Endothelial cell of umbilical vein (primary cell): ENCODE data around the gene TCF7. TPM values are rescaled to one million over a fixed set of nuclear protein-coding genes. Genes with fewer than 3 reads are reported as not detected.
A peak's percentile ranks its signal among the peaks of the same experiment; 100 is the strongest.

Source experiments
- BruUV-seq: library from RNA; stranded (reverse); fragments of 400-500 nt; replicated peaks from 2 replicates; lab custom pipeline; 2021; lab: Mats Ljungman, UMichigan
- CTCF ChIA-PET: fragments of 300-600, 350-600 bp; sonication (Branson Sonifier 250); formaldehyde crosslinking; loops from one replicate; lab custom pipeline; 2021; ENCODE audit warnings: antibody characterized with exemption, inconsistent platforms; lab: Charles Lee
- POLR2A ChIA-PET: fragments of 300-600, 350-600 bp; sonication (Branson Sonifier 250); formaldehyde crosslinking; loops from one replicate; lab custom pipeline; 2021; ENCODE audit warnings: antibody characterized with exemption, inconsistent platforms; lab: Charles Lee
- DNase-seq: peaks from one replicate; pipeline ENCODE4 v3.0.0-alpha.2; 2011; ENCODE audit warnings: low read depth, low spot score
- FAIRE-seq: peaks from 2 replicates; lab custom pipeline; 2011; peaks lifted over from hg19 to GRCh38; lab: Jason Lieb, UNC
- H2AFZ ChIP-seq: 2 replicates; pipeline ENCODE4 v1.6.0; 2012; ENCODE audit warnings: low read depth, low read length, control low read depth, inconsistent platforms
- H3K27ac ChIP-seq: 2 replicates; pipeline ENCODE4 v1.5.1; 2011; ENCODE audit warnings: low read depth, mild to moderate bottlenecking, control low read depth, low read length, moderate library complexity; ENCODE audit not compliant: insufficient read depth
- H3K27me3 ChIP-seq, 2 experiments: 2 replicates each; pipeline versions ENCODE4 v1.6.0 to v1.6.1; 2011; ENCODE audit warnings: low read length in 2 of 2, mixed read lengths in 1 of 2; ENCODE audit not compliant: control insufficient read depth in 2 of 2, insufficient read depth in 2 of 2
- H3K36me3 ChIP-seq, 2 experiments: 2 replicates in 1 of 2; 3 replicates in 1 of 2; pipeline ENCODE4 v1.5.1; 2011; ENCODE audit warnings: low read length in 2 of 2, mild to moderate bottlenecking in 1 of 2, moderate library complexity in 1 of 2; ENCODE audit not compliant: control insufficient read depth in 2 of 2, insufficient read depth in 2 of 2; ENCODE audit errors: extremely low read depth in 1 of 2
- H3K4me1 ChIP-seq: 3 replicates; pipeline ENCODE4 v1.5.1; 2011; ENCODE audit warnings: mild to moderate bottlenecking, low read length; ENCODE audit not compliant: control insufficient read depth, insufficient read depth; ENCODE audit errors: extremely low read depth
- H3K4me2 ChIP-seq: 2 replicates; pipeline ENCODE4 v1.6.1; 2011; ENCODE audit warnings: low read length, control low read depth, mixed read lengths; ENCODE audit not compliant: insufficient read depth
- H3K4me3 ChIP-seq, 3 experiments: fragments of 200-600 bp in 1 of 3; sonication (generic), shearing (Covaris generic) in 1 of 3; replicated peaks in 1 of 3; 2 replicates each; pipeline ENCODE4 v1.5.1; 2011 to 2016; ENCODE audit warnings: control low read depth in 3 of 3, low read length in 3 of 3, mild to moderate bottlenecking in 2 of 3, inconsistent platforms in 1 of 3, low read depth in 1 of 3, moderate library complexity in 1 of 3; ENCODE audit not compliant: insufficient read depth in 1 of 3
- H3K79me2 ChIP-seq: 2 replicates; pipeline ENCODE4 v1.6.0; 2012; ENCODE audit warnings: low read length, inconsistent platforms; ENCODE audit not compliant: control insufficient read depth, insufficient read depth
- H3K9ac ChIP-seq: replicated peaks from 2 replicates; pipeline ENCODE3; 2011; ENCODE audit warnings: low read length, control low read depth; ENCODE audit not compliant: insufficient read depth; ENCODE audit errors: extremely low read depth
- H3K9me1 ChIP-seq: replicated peaks from 3 replicates; pipeline ENCODE4 v1.6.0; 2011; ENCODE audit warnings: mild to moderate bottlenecking, low read length; ENCODE audit not compliant: control insufficient read depth, insufficient read depth; ENCODE audit errors: extremely low read depth
- H3K9me3 ChIP-seq: replicated peaks from 2 replicates; pipeline ENCODE4 v1.5.1; 2012; ENCODE audit warnings: low read length, inconsistent platforms; ENCODE audit not compliant: control insufficient read depth, insufficient read depth
- H4K20me1 ChIP-seq: replicated peaks from 2 replicates; pipeline ENCODE3; 2011; ENCODE audit warnings: mild to moderate bottlenecking, low read length; ENCODE audit not compliant: control insufficient read depth, insufficient read depth; ENCODE audit errors: extremely low read depth
- CTCF ChIP-seq, 2 donors: IDR thresholded peaks; 1 replicate in 1 of 2; 2 replicates in 1 of 2; pipeline ENCODE4 v1.5.1; 2011; ENCODE audit warnings: low read length in 2 of 2, mild to moderate bottlenecking in 2 of 2, moderate library complexity in 2 of 2, control low read depth in 1 of 2, inconsistent platforms in 1 of 2, low read depth in 1 of 2; ENCODE audit not compliant: insufficient read depth in 1 of 2; ENCODE audit errors: extremely low read depth in 1 of 2
- EZH2 ChIP-seq: IDR thresholded peaks from 2 replicates; pipeline ENCODE4 v1.6.1; 2012; ENCODE audit warnings: borderline replicate concordance, low read depth, mild to moderate bottlenecking, moderate library complexity, low read length, inconsistent platforms; ENCODE audit not compliant: severe bottlenecking
- FOS ChIP-seq: IDR thresholded peaks from 2 replicates; pipeline ENCODE4 v1.6.1; 2011; ENCODE audit warnings: mild to moderate bottlenecking, low read length, moderate library complexity, borderline replicate concordance; ENCODE audit not compliant: insufficient read depth
- GATA2 ChIP-seq: IDR thresholded peaks from 2 replicates; pipeline ENCODE4 v1.7.0; 2011; ENCODE audit warnings: low read depth, mild to moderate bottlenecking, moderate library complexity, mixed read lengths, low read length; ENCODE audit not compliant: insufficient read length, insufficient read depth
- JUN ChIP-seq: IDR thresholded peaks from 2 replicates; pipeline ENCODE4 v1.6.1; 2011; ENCODE audit warnings: borderline replicate concordance, low read depth; ENCODE audit not compliant: insufficient read length, insufficient read depth
- MAX ChIP-seq: IDR thresholded peaks from 2 replicates; pipeline ENCODE4 v1.6.1; 2011; ENCODE audit not compliant: insufficient read depth, insufficient read length
- MYC ChIP-seq: IDR thresholded peaks from one replicate; pipeline ENCODE4 v1.6.1; 2011; ENCODE audit warnings: mild to moderate bottlenecking, low read depth, low read length
- POLR2A ChIP-seq: IDR thresholded peaks from 2 replicates; pipeline ENCODE4 v1.6.1; 2012; ENCODE audit warnings: low read depth, mild to moderate bottlenecking, control low read depth, low read length
- POLR2AphosphoS5 ChIP-seq: IDR thresholded peaks from 2 replicates; pipeline ENCODE4 v1.6.1; 2012; ENCODE audit warnings: low read depth, mild to moderate bottlenecking, control low read depth, low read length, moderate library complexity; ENCODE audit not compliant: insufficient read depth
- dilution Hi-C: fragments of 300-500 bp; cut with MboI; formaldehyde crosslinking; loops from one replicate; pipeline ENCODE4 v1.15.0; 2019; ENCODE audit warnings: low sequenced_read_pairs; ENCODE audit not compliant: extremely low pct_ligation_motif_present
- intact Hi-C: fragments of 100-400 bp; cut with micrococcal nuclease; formaldehyde crosslinking; loops from one replicate; pipeline ENCODE4 v1.10.0; 2022
- polyA plus RNA-seq, 4 experiments: library from polyadenylated mRNA; depleted of rRNA in 3 of 4; stranded (reverse) in 3 of 4; unstranded in 1 of 4; fragments of >200 nt; gene quantifications; 2 replicates each; pipeline versions ENCODE4 v1.2.1 to v1.2.3, GENCODE V29; 2011 to 2012; ENCODE audit warnings: missing spikeins in 1 of 4
- total RNA-seq: library from RNA; stranded (reverse); gene quantifications from 2 replicates; pipeline ENCODE4 v1.2.3, GENCODE V29; 2021

Gene TCF7
- total and polyA plus RNA-seq, 2 donors (not counting 3 experiments of a cell fraction or from before 2014, with no cell fraction given), result 1.8 to 2.5 TPM

- DNase-seq, result peak; percentile 51
- H4K20me1 ChIP-seq, result no peaks in the 10 kb centered on the region
- CTCF ChIA-PET, result interaction anchor here (1.1 to 5.6 kb wide), 4 partner anchors 9 to 86 kb away, joined by 3 to 50 read pairs (median 17); no protein-coding TSS in a partner anchor
- intact Hi-C loops (no loop called here), dilution Hi-C loops (no loop called here)
- POLR2A ChIA-PET, result no interaction called here
- peaks cover 9% of the 10 kb centered on the region for H3K4me1 ChIP-seq
- no peak overlapping the region for H3K4me2 ChIP-seq
- no peak overlapping the region for H3K9ac ChIP-seq
- no peaks in the 10 kb centered on the region for H3K9me3 ChIP-seq
- no peak overlapping the region for H2AFZ ChIP-seq
- no peak overlapping the region for H3K27ac ChIP-seq
- H3K9me1 ChIP-seq, result no peaks in the 10 kb centered on the region
- no peak for TF ChIP-seq POLR2AphosphoS5
- TF ChIP-seq GATA2, result no peak
- no peak for TF ChIP-seq MAX
- no peak for TF ChIP-seq FOS
- TF ChIP-seq JUN, result no peak
- no peak for TF ChIP-seq EZH2
- no peak for TF ChIP-seq MYC
- no peak for TF ChIP-seq CTCF (IDR thresholded peaks at IDR 0.05; ENCODE audit: extremely low read depth in 1 of 2, insufficient read depth in 1 of 2, low read depth in 1 of 2, low read length in 2 of 2)
- TF ChIP-seq POLR2A, result no peak
- no peaks in the 10 kb centered on the region for H3K27me3 ChIP-seq
- H3K4me3 ChIP-seq, result no peak overlapping the region
- BruUV-seq, result no TSS peak
- FAIRE-seq, result no peak
- no peaks in the 10 kb centered on the region for H3K79me2 ChIP-seq
- H3K36me3 ChIP-seq, result no peaks in the 10 kb centered on the region
Measured at GRCh38 chr5:134125039-134126015, 10.8 kb downstream of the TCF7 start.
